Measurements from ENCODE around the gene FBLIM1.

DNA sequence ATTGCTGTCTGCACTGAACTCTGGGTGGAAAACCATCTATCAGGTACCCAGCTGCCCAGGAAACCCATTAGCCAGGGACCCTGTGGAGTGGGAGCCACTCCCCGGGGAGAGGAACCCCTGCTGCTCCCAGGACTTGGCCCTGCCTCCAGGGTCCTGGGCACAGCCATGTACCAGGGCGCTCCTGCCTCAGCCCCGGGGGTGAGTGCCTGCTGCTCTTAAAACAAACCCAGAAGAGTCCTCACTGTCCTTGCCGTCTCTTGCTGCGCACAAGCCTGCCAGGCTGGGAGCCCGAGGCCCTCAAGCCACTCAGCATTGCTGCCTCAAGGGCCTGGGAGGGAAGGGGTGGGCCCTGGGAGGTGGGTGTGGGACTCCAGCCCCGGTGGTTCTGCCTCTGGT is 25.9 kb upstream of the FBLIM1 start:
- no peak for TF ChIP-seq POLR2A (IDR thresholded peaks at IDR 0.05; ENCODE audit: low read depth, low read length)
- no peak for TF ChIP-seq SPI1 (IDR thresholded peaks at IDR 0.05; ENCODE audit: low read depth, low read length)
